ENCODE results near the gene TDP1.

The TDP1 gene

DNA sequence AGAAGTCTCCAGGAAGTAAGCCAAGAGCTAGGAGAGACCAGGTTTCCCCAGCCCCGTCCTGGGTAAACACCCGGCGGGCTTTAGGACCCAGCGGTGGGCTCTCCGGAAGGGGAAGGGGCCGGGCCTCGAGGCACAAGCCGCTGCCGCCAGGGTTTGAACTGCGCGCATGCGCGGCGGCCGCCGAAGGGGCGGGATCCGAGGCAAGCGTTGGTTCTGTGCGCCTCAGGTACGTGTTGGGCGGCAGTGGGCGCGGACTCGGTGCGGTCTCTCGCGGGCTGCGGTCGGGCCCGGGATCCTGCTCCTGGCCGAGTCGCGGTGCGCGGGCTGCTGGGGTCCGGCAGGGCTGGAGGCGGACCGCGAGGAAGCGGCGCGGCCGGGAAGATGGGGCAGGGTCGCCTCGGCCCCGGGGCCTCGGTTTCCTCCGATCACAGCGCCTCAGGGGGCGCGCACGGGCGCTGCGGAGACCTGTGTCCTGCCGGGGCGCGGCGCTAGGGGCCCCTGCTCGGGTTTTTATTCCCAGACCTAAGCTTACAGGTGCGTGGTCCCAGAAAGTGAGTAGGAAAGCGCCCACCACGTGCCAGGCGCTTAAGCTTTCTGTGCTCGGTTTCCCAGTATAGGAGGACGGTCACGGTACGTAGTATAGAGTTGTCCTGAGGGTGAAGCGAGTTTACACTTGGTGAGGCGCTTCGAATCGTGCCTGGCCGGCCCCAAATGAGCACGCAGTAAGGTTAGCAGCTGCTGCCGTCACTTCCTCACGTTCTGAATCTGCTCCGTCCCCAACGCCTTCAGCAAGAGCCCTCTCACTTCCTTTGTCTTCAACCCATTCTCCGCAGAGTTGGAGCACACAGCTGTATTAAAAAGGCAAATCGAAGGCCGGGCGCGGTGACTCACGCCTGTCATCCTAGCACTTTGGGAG lies at the start of gene TDP1:
TDP1 (plus strand) TSS at position 183 of the 916 bp plus-strand sequence. CDS start 7,188 bp downstream, outside the sequence.
- peak; percentile 91 to 95 for DNase-seq (ENCODE audit: low read depth in 2 of 2, low spot score in 1 of 2)

DNA sequence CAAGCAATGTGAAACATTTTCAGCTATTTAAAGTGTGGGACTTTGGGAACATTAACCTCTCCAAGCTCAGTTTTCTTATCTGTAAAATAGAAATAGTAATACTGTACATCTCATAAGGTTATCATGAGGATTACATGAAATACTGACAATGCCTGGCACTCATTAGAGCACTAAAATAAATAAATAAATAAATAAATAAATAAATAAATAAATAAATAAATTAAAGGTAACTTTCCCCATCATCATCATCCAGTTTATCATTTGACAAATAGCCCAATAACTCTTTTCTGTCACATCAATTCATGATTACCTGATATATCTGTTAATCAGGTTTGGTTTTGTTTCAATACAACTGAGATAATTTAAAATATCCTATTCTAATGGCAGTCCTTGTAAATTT lies 49.7 kb upstream of the TDP1 start:
- no peak for DNase-seq (ENCODE audit: low read depth in 2 of 2, low spot score in 1 of 2)

DNA sequence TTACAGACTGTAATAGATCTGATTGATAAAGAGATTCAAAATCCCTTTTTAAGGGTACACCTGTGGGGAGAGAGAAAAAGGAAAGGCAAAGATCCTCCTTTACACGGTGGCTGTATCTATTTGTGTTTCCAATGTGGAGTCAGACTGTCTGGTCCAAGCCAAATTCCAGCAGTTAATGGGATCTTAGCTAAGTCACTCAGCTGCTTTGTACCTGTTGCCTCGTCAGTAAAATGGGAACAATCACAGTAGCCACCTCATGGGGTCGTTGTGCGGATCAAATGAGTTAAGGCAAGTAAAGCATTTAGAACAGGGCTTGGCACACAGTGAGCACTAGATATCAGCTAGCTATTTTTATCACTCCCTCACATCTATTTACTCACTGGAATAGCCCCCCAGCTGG lies 48.1 kb upstream of the TDP1 start:
- no peak for DNase-seq (ENCODE audit: low read depth in 2 of 2, low spot score in 1 of 2)

DNA sequence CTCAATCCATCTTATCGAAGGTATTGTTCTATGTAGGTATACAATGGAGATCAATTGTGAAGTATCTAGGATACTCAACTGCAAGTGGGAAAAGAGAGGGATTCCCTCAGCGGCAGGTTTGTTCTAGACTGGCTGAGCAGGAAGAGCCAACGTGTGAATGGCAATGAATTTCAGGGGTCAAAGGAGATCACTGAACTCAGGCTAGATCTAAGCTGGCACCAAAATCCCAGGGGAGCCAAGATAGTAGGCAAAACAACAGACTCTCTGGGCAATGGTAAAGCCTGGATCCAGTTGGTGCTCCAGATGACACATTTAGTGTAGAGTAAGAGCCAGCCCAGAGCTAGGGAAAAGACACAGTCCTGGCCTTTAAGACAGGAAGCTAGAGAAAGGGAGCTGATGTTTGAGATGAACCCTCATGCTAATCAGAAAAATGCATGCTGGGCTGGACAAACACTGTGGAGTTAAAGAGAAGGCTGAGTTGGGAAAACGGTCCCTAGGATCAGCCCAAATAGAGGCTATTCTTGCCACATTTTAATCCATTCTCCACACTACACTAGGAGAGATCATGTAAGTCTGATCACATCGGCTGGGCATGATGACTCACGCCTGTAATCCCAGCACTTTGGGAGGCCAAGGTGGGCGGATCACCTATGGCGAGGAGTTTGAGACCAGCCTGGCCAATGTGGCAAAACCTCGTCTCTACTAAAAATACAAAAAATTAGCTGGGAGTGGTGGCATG lies 46.8 kb upstream of the TDP1 start:
- no peak for DNase-seq (ENCODE audit: low read depth in 2 of 2, low spot score in 1 of 2)

DNA sequence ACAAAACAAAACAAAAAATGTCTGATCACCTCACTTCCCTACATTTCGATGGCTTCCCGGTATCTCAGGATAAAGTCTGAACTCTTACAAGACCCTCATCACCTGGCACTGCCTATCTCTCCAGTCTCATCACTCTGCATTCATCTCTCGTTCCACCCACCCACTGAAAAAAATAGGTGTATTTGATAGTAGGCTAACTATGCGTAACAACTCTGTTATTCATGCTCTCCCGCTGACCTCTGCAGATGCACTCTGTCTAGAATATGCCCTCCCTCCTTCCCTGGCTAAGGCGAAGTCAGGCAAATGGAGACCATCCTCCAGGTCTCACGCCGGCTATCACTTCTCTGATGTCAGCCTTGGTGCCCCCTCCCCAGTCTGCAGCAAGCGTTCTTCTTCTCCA lies 46.1 kb upstream of the TDP1 start:
- DNase-seq (ENCODE audit: low read depth in 2 of 2, low spot score in 1 of 2): no peak

DNA sequence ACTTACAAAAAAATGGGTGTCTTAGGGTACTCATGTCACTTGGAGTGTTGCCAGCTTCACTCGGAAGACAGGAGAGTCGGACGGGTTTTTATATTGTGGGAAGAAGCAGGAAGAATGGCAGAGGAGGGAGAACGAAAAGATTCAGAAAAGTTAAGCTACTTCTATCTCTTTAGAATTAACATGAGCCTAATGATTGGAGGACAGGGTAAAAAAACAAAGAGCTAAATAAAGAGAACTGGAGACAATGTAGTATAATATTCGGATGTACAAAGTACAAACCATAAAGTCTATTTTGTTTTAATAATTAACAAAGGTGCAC lies 45.1 kb upstream of the TDP1 start:
- DNase-seq (ENCODE audit: low read depth in 2 of 2, low spot score in 1 of 2): no peak

DNA sequence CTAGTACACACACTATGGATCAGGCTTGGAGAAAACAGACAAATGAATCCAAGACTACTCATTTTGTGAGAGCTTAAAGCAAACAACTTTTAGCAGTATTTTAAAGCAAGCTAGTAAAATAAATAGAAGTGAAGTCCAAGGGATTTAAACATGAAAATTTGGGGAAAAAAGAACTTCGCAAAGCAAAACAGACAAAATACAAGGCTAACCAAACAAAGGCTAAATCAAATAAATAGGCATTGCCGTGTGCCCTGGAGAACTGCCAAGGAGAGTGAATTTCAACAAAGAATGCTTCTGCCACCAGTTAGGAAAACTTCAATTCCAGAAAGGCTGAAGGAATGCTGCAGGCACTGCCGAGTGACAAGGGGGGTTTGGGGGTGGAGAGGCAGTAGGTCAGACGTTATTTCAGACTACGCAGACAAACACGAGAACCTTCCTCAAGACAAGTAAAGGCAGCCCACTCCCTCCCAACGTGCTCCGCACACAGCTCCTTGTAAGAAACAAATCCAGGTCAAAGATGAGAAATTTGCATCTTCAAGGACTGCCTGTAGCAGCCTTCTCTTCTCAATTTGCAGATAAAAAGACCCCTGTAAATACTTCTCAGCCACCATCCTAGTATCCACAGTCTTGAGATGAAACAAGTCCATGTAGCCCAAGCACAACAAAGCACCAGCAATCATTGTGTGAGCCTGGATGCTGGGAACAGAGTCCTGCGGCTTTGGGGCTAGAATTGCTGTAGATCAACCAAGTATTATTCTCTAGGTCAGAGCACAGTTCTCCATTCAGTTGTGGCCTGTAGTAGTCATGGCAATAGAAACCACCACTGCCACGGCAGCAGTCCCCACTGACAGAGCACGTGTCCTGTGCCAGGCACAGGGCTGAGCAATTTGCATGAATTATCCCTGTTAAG lies 44.5 kb upstream of the TDP1 start:
- DNase-seq (ENCODE audit: low read depth in 2 of 2, low spot score in 1 of 2): no peak

DNA sequence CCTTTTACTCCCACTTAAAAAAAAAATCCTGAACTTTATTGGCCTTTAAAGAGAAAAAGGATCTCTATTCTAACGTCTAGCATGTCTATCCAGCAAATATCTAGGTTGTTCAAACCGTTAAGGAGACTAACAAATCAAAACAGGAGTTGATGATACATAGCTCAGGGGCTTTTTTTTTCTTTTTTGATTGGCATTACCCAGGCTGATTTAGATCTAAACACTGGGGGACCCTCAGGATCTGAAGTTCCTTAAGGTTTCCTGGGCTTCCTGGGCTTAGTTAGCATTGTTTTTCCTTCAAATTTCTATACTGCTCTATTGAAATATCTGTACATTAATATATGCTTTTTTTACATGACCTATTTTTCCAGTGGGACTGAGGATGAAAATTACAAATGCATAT lies 43.5 kb upstream of the TDP1 start:
- DNase-seq (ENCODE audit: low read depth in 2 of 2, low spot score in 1 of 2): no peak

DNA sequence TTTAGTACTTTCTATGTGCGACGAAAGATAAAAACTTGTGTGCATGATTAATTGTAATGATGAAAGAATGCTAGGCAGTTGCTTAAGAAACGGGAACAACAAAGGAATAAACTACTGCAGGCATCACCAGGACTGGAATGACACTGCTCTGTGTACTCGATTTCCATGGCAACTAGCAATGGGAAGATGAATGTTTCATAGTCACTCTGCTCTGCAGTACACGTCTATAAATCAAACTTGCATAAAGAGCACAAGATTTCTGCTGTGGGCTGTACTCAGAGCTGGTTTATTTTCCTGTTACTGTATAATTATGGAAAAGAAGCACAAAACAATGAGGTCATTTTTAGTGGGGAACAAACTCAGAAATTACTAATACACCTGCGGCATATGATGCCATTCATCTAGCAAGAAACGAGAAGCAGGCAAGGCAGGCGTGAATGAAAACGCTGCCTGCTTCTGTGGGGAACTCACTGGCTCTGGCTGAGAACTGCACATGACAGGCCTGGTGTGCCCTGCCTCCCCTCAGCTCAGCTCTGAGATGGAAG lies 43.0 kb upstream of the TDP1 start:
- no peak for DNase-seq (ENCODE audit: low read depth in 2 of 2, low spot score in 1 of 2)

DNA sequence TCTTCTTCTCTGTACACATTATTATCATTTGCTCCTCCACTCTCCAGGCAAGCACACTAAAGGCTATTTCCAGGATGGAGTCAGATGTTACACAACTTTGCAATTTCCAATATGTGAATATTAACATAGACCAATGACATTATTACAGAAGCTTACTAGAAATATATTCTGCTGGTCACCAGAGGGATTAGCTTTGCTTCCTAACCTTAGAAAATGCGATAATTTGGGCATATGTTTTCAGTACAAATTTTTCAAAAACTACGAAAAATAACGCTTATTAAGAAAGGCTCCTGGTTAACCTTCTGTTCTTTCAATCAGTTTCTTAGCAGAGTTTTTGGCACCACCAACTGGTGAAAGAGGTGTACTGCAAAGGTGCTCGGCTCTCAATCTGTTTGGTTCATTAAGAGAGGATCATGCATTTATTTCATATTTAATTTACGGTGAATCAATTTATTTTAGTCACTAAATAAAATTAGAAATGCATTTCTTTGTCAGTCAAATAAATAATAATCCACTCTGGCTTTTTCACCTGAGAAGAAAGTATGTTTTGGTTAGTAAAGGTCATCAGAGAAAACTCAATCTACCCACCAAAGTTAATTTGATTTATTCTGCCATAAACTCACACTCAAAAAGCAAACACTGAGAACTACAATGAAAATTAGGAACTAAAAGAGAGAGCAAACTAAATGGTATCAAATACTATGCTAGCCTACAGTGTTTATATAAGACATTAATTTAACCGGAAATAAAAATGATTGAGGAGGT lies 40.4 kb upstream of the TDP1 start:
- DNase-seq (ENCODE audit: low read depth in 2 of 2, low spot score in 1 of 2): peak; percentile 8 to 33

DNA sequence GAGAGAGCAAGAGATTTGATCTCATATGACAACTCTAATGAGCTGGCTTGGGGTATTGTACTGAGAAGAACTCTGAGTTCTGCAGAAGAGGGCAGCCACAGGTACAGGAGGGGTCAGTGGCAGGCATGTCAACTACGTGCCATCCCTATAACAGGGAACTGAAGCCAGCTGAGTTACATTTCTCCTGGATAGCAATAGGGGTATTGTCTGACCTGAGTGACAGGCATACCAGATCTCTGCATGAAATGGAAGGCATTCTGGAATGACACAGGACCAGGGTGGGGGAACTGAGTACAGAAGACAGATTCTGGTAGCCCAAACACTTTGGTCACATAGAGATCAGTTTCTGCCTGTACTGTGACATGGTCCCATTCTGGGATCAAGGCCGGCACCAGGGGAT lies 37.0 kb upstream of the TDP1 start:
- no peak for DNase-seq (ENCODE audit: low read depth in 2 of 2, low spot score in 1 of 2)

DNA sequence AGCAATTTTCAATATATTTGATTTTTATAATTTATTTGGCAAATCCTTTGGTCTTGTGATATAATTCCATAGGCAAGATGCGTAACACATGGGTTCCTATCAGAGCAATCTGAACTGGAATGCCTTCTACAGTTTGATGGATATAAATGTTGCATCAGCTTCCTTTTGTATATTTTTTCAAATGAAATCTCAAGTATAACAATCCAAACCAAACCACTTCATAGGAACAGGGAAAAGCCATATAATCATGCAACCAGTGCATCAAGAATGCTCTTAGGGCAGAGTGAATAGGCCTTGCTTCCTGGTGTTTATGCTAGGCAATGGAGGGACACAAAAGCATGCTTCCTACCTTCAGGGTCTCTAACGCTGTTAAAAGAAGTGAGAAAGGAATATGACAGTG lies 35.7 kb upstream of the TDP1 start:
- no peak for DNase-seq (ENCODE audit: low read depth in 2 of 2, low spot score in 1 of 2)

DNA sequence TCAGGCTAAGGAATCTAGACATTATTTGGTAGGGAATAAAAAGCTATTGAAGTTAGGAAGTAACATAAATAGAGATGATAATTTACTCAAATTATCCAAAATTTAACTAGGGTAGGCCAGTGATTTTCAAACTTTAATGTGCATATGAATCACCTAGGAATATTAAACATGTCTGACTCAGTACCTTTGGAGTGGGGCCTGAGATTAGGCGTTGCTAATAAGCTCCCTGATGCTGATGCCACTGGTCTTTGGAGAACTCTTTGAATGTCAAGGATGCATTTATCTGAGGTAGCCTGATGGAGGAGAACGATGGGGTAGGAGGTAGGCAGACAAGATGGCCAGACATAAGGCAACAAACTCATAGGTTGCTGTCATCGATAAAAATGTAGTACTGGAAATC lies 34.4 kb upstream of the TDP1 start:
- DNase-seq (ENCODE audit: low read depth in 2 of 2, low spot score in 1 of 2): no peak

DNA sequence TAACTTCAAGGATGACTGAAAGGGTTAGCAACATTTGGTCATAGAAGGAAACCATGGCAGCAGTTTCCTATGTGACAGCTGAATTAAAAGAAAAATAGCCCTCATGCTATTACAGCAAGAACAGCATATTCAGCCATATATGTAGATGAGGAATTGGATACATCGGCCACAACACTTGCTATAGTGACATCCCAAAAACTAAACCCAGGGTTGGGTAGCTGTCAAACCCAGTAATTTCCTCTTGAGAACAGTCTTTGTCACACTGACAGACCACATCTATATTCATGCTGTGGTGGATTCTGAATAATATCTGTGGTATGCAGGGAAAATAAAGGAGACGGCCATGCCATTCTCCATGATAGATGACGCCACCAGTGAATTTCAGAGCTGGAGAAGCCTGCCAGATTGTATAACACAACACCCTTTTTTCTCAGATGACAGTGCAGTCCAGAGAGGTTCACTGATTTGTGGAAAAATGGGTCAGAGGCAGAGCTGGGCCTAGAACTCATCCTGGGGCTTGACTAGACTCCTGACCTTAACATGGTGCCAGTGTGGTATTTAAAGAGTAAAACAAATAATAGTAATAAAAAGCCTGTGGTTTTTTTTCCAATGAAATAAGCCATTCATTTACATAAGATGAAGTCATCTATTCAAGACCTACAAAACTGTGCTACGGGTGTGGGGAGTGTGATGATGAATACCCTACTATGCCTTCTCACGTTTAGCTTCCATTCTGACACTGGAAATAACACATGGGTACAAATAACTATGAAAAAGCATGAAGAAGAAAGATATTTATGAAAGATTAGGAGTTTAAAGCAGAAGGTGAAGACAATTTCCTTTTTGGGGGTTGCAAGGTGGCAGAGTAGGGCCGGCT lies 33.5 kb upstream of the TDP1 start:
- no peak for DNase-seq (ENCODE audit: low read depth in 2 of 2, low spot score in 1 of 2)

DNA sequence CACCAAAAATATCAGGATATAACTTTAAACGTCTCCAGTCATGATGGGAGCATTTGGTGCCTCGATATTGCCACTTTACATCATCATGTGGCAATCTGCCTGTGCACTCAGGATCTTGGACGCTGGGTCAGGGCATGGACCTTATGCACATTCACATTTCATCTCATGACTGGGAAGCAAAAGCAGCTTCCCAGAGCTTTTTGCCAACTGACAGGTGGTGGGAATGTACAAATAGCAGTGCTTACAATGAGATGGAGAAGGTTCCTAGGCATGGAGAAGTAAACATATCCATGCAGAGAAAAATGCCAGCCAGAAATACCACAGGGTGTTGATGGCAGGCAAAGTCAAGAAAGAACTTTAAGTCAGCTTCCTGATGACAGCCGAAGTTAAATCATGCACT lies 31.5 kb upstream of the TDP1 start:
- no peak for DNase-seq (ENCODE audit: low read depth in 2 of 2, low spot score in 1 of 2)

DNA sequence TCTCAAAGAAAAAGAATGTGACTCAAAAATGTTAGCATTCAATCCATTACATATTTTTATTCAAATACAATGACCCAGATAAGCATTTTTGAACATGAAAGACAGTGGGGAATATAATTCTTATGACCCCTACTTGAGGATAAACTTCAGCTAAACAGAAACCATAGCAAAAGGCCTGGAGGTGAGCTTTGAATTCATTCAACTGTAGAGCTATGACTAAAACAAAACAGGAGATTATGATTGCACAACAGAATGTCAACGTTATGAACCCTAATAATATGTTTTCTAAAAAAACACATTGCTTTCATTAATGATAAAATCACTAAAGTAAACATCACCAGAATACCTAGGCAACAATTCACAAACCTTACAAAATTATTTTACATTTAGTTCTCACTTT lies 29.0 kb upstream of the TDP1 start:
- DNase-seq (ENCODE audit: low read depth in 2 of 2, low spot score in 1 of 2): no peak

DNA sequence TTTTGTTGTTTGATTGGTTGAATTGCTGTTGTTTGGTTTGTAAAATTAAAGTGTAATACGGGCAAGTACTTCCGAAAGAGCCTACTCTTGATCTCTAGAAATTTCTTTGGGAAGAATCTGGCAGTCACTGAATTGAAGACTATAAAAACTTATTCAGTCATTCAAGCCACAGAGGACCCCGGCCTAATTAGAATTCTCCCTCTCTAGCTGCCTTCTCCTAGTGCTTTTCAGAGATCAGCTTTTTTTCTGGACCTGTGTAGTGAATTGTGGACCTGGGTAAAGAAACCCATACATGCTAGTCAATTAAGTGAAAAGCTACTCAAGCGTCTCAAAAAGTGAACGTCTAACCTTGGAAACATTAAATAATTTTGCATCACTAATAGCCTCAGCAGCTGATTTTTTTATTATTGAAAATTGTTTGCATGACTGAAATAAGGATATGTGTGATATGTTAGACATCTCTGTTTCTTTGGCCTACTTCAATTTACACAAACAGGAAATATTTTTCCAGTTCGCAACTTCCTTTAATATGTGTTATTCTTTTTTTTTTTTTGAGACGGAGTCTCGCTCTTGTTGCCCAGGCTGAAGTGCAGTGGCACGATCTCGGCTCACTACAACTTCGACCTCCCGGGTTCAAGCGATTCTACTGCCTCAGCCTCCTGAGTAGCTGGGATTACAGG lies 28.4 kb upstream of the TDP1 start:
- DNase-seq (ENCODE audit: low read depth in 2 of 2, low spot score in 1 of 2): no peak

DNA sequence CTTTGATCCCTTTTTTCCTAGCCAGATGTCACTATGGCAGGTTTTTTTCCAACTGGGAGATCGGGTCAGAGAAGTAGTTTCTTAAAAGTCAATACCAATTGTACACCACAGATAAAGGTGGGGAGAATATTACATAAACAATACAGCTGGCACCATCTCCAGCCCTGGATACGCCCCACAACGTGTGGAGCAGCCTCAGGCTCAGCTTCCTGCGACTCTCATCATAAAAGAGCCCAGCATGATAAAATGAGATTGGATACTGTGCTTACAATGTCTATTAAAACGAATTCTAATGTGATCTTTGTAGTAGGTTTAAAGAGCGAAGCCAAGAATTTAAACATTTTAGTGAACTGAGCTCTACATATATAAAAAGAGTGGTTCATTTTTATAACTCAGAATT lies 22.7 kb upstream of the TDP1 start:
- DNase-seq (ENCODE audit: low read depth in 2 of 2, low spot score in 1 of 2): no peak

DNA sequence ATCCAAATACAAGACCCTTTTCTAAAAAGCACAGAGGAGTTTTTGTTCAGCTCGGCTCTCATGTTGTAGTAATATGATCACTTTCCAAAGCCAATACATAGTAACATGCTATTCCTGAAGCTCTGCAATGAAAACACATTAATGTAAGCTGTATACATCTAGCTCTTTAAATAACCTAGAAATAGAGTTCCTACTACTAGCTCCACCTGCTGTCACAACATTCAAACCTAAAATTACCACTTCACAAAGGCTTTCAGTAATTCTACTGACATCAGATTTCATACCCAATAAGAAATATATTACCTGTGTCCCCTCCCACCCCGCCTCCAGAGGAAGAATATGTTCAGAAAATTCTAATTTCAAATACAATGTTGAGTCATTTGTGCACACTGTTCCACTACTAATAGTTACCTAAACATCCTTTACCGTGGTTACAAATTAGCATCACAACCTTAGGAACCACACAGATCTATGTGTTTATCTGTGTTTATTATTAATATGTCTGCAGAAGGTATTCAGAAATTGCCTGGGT lies 19.0 kb upstream of the TDP1 start:
- DNase-seq (ENCODE audit: low read depth in 2 of 2, low spot score in 1 of 2): no peak

Data from stimulated activated CD8-positive, alpha-beta memory T cell treated with anti-CD3 and anti-CD28 coated beads, Interleukin-4, amount 100 ng/mL, for 1 hour (primary cell).